ENCODE data around the gene PDE4DIP. TPM values are rescaled to one million over a fixed set of nuclear protein-coding genes. Genes with fewer than 3 reads are reported as not detected.
"Not testable (repeated sequence)": the region's sequence is repeated elsewhere in the genome, so short reads cannot be mapped to it uniquely, and the experiment has no call there.

Gene PDE4DIP
- total RNA-seq, 4 donors from 2014 or later: 61.4 to 102 (median 78.1) TPM

DNA sequence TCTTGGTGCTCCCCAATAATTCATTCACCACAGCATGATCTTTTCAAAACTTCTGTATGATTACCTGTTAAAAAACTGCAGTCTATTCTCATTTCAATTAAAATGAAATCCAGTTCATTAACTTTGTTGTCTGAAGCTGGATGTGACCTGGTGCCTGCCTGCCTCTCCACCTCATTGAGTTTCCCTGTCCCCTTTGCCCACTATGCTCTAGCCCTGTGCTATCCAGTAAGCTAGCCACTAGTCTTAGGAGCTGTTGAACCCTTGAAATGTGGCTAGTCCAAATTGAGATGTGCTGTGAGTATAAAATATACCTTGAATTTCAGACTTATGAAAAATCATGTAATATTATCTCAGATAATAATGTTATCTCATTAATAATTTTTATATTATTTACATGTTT is 114.1 kb downstream of the PDE4DIP start:
- H3K4me3 ChIP-seq; H3K4me1 ChIP-seq; DNase-seq (ENCODE audit: low spot score in 2 of 2): not testable (repeated sequence)

GRCh38 chr1:148960212-148961000 is 116.2 kb downstream of the PDE4DIP start:
- H3K4me3 ChIP-seq; H3K9me3 ChIP-seq; H3K4me1 ChIP-seq; H3K36me3 ChIP-seq; H3K27ac ChIP-seq; H3K27me3 ChIP-seq; DNase-seq (ENCODE audit: low spot score in 2 of 2): not testable (repeated sequence)
- 60% methylated on average over 1 of the region's 4 CpGs for WGBS

More for the DNA sequence above, 114.1 kb downstream of the PDE4DIP start:
- H3K27ac ChIP-seq, H3K27me3 ChIP-seq, H3K36me3 ChIP-seq, H3K9me3 ChIP-seq: not testable (repeated sequence)

- not testable (repeated sequence) for H3K9me3 ChIP-seq; H3K27ac ChIP-seq; H3K4me3 ChIP-seq; H3K36me3 ChIP-seq; DNase-seq (ENCODE audit: low spot score in 2 of 2); H3K4me1 ChIP-seq; H3K27me3 ChIP-seq
- 91% methylated on average over 3 of the region's 6 CpGs for WGBS
These were observed 118.1 kb downstream of the PDE4DIP start for GRCh38 chr1:148962127-148962857.

DNA sequence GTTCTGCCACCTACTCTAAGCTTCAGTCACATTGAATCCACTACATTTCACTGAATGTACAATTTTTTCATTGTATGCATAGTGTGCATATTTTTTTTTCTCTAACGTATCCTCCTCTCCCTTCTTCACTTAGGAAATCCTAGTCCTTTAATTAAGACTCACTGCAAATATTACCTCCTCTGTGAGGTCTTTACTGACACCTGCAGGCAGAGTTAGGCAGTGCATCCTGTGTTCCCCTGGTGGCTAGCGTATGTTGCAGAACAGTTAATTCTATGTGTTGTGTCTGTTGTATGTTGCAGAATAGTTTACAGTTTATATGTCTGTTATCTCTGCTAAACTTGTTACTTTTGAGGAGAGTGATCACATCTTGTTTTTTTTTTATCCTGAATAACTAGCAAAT is 121.9 kb downstream of the PDE4DIP start:
- not testable (repeated sequence) for H3K9me3 ChIP-seq

GRCh38 chr1:148967580-148967979 is 123.4 kb downstream of the PDE4DIP start:
- DNase-seq (ENCODE audit: low spot score in 2 of 2); H3K4me1 ChIP-seq; H3K4me3 ChIP-seq; H3K27ac ChIP-seq; H3K27me3 ChIP-seq; H3K9me3 ChIP-seq; H3K36me3 ChIP-seq: not testable (repeated sequence)
- 85% methylated on average over 2 of the region's 2 CpGs for WGBS

More for the DNA sequence above, 121.9 kb downstream of the PDE4DIP start:
- not testable (repeated sequence) for H3K27me3 ChIP-seq; H3K4me3 ChIP-seq; H3K36me3 ChIP-seq; DNase-seq (ENCODE audit: low spot score in 2 of 2); H3K27ac ChIP-seq; H3K4me1 ChIP-seq
- 17% methylated on average over 2 of the region's 2 CpGs for WGBS

- H3K4me3 ChIP-seq; DNase-seq (ENCODE audit: low spot score in 2 of 2); H3K27ac ChIP-seq; H3K4me1 ChIP-seq; H3K36me3 ChIP-seq; H3K27me3 ChIP-seq; H3K9me3 ChIP-seq: not testable (repeated sequence)
- 100% methylated on average over 3 of the region's 3 CpGs for WGBS
These were observed 124.5 kb downstream of the PDE4DIP start for GRCh38 chr1:148968682-148969081.

GRCh38 chr1:148969126-148969525 is 124.9 kb downstream of the PDE4DIP start:
- H3K27me3 ChIP-seq; DNase-seq (ENCODE audit: low spot score in 2 of 2); H3K36me3 ChIP-seq; H3K4me3 ChIP-seq; H3K4me1 ChIP-seq; H3K9me3 ChIP-seq; H3K27ac ChIP-seq: not testable (repeated sequence)
- WGBS: 86% methylated on average over 2 of the region's 5 CpGs

GRCh38 chr1:148975453-148975852 is 131.2 kb downstream of the PDE4DIP start:
- DNase-seq (ENCODE audit: low spot score in 2 of 2); H3K27me3 ChIP-seq; H3K4me3 ChIP-seq; H3K4me1 ChIP-seq; H3K27ac ChIP-seq; H3K9me3 ChIP-seq: not testable (repeated sequence)
- 88% methylated on average over 1 of the region's 1 CpG for WGBS
- H3K36me3 ChIP-seq: peaks cover 29% of the 10 kb centered on the region

DNA sequence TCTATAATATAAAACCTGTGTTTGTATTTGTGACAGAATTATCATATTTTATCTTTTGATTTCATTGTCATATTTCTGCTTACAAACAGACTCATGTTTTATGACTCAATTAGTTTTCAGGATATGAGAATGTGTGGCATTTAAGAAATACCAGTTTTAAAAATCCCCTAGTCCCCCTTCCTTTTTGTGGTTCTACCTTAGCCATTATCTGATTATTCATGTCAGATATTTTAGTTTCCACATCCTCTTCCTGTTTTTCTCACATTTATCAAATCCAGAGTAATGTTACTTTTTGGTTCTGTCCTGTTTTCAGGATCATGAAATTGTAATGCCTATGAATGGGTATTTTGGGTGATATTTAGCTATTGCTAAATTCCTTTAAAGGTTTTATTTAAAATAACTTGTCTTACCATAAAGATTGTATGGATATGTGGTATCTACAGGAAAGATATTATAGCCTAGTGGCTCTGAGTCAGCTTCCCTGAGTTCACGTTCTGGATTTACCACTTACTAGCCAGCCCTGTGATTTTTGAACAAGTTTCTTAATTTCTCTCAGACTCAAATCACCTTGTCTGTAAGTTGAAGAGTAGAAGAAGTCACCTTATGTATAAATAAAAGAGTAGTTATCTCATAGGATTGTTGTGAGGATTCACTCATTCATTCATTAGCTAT is 131.8 kb downstream of the PDE4DIP start:
- WGBS: 70% methylated on average over 1 of the region's 1 CpG
- H3K4me3 ChIP-seq; H3K9me3 ChIP-seq; H3K27me3 ChIP-seq; H3K4me1 ChIP-seq; DNase-seq (ENCODE audit: low spot score in 2 of 2); H3K27ac ChIP-seq: not testable (repeated sequence)
- peaks cover 34% of the 10 kb centered on the region for H3K36me3 ChIP-seq

- DNase-seq (ENCODE audit: low spot score in 2 of 2); H3K27ac ChIP-seq; H3K4me3 ChIP-seq; H3K27me3 ChIP-seq; H3K9me3 ChIP-seq; H3K4me1 ChIP-seq: not testable (repeated sequence)
- 94% methylated on average over 1 of the region's 1 CpG for WGBS
- H3K36me3 ChIP-seq: peaks cover 41% of the 10 kb centered on the region
These were observed 133.6 kb downstream of the PDE4DIP start for GRCh38 chr1:148977785-148978184.

- not testable (repeated sequence) for H3K4me3 ChIP-seq; H3K27ac ChIP-seq; H3K9me3 ChIP-seq; DNase-seq (ENCODE audit: low spot score in 2 of 2); H3K4me1 ChIP-seq; H3K27me3 ChIP-seq; H3K36me3 ChIP-seq
- 85% methylated on average over 3 of the region's 3 CpGs for WGBS
These were observed 145.2 kb downstream of the PDE4DIP start for GRCh38 chr1:148989378-148989777.

DNA sequence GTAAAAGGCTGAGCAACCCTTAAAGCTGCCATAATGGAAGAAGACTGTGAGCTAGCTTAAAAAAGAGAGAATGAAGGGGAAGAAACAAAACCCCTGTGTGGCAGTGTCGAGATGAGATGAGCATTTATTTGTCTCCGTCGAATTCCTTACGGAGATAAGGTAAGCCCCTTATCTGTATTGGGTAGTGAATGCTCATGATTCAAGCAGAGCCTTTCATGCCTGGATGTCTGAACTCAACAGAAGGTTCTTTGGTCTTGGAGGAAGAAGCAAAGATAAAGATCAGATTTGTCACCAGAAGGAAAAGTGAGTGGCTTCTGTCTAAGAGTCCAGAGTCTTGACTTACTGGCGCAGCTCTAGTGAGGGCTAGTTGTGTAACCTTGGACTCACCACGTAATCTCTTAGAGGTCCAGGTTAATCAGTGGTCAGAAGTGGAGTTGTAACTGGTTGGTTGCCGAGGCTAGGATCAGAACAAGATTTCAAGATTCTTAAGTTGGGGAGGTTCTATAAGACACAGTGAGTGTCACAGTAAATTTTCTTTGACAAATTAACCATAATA is 146.1 kb downstream of the PDE4DIP start:
- H3K4me1 ChIP-seq; H3K27ac ChIP-seq; DNase-seq (ENCODE audit: low spot score in 2 of 2); H3K27me3 ChIP-seq; H3K4me3 ChIP-seq; H3K36me3 ChIP-seq; H3K9me3 ChIP-seq: not testable (repeated sequence)
- 79% methylated on average over 5 of the region's 7 CpGs for WGBS

- H3K27ac ChIP-seq; DNase-seq (ENCODE audit: low spot score in 2 of 2); H3K9me3 ChIP-seq; H3K27me3 ChIP-seq; H3K36me3 ChIP-seq; H3K4me1 ChIP-seq; H3K4me3 ChIP-seq: not testable (repeated sequence)
- 89% methylated on average over 1 of the region's 2 CpGs for WGBS
These were observed 147.6 kb downstream of the PDE4DIP start for GRCh38 chr1:148991818-148992217.

DNA sequence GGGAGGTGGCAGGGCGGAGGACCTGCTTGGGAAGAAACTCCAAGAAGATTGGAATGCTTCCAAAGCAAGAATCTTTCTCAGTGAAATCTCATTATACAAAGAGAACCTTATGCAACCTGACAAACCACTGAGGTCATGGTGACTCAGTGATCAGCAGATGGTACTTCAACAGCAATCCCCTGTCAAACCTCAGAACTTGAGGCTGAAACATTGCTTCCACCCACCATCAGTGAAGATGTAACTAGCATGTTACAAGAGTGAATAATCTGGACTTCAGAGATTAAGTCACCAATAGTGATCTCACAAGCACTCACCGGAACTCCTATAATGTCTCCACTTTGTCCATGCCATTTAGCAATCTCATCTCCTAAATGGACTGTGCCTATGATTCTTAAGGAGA is 148.1 kb downstream of the PDE4DIP start:
- 44% methylated on average over 1 of the region's 2 CpGs for WGBS
- H3K4me3 ChIP-seq; H3K36me3 ChIP-seq; H3K9me3 ChIP-seq; H3K4me1 ChIP-seq; H3K27me3 ChIP-seq; H3K27ac ChIP-seq; DNase-seq (ENCODE audit: low spot score in 2 of 2): not testable (repeated sequence)
